H9 (cell line): Measurements from ENCODE around the gene MAGI1. TPM values are rescaled to one million over a fixed set of nuclear protein-coding genes. Genes with fewer than 3 reads are reported as not detected.

Source experiments
- DNase-seq: peaks from one replicate; pipeline ENCODE4 v3.0.0-alpha.2; 2017
- H2AFZ ChIP-seq: one replicate; pipeline ENCODE4 v1.6.1; 2013; ENCODE audit warnings: mild to moderate bottlenecking, low read length, control low read depth, moderate library complexity
- H2AK5ac ChIP-seq: 2 replicates; pipeline ENCODE4 v1.6.1; 2013; ENCODE audit warnings: low read length, control low read depth, mixed read lengths; ENCODE audit not compliant: insufficient read length
- H2BK120ac ChIP-seq: one replicate; pipeline ENCODE4 v1.6.1; 2013; ENCODE audit warnings: low read depth, mild to moderate bottlenecking, low read length, control low read depth, inconsistent platforms; ENCODE audit not compliant: poor library complexity, severe bottlenecking
- H2BK12ac ChIP-seq: 2 replicates; pipeline ENCODE4 v1.6.1; 2013; ENCODE audit warnings: low read length, control low read depth, mixed read lengths, low read depth; ENCODE audit not compliant: insufficient read length
- H2BK15ac ChIP-seq: 2 replicates; pipeline ENCODE4 v1.6.1; 2013; ENCODE audit warnings: low read depth, low read length, control low read depth
- H2BK20ac ChIP-seq: one replicate; pipeline ENCODE4 v1.6.1; 2013; ENCODE audit warnings: low read depth, mild to moderate bottlenecking, low read length, control low read depth, inconsistent platforms; ENCODE audit not compliant: poor library complexity, severe bottlenecking
- H2BK5ac ChIP-seq: 2 replicates; pipeline ENCODE4 v1.6.1; 2013; ENCODE audit warnings: low read length, control low read depth, mixed read lengths; ENCODE audit not compliant: insufficient read length
- H3K14ac ChIP-seq: 2 replicates; pipeline ENCODE4 v1.6.1; 2013; ENCODE audit warnings: low read length, control low read depth; ENCODE audit not compliant: insufficient read depth
- H3K18ac ChIP-seq: 2 replicates; pipeline ENCODE4 v1.6.1; 2013; ENCODE audit warnings: low read depth, mild to moderate bottlenecking, mixed read lengths, low read length, control low read depth; ENCODE audit not compliant: insufficient read length
- H3K23ac ChIP-seq: 2 replicates; pipeline ENCODE4 v1.6.1; 2013; ENCODE audit warnings: low read length, control low read depth, mixed read lengths, low read depth; ENCODE audit not compliant: insufficient read length
- H3K23me2 ChIP-seq: 2 replicates; pipeline ENCODE4 v1.6.1; 2013; ENCODE audit warnings: low read depth, mild to moderate bottlenecking, mixed read lengths, low read length, control low read depth; ENCODE audit not compliant: insufficient read length, poor library complexity, severe bottlenecking
- H3K27ac ChIP-seq: 2 replicates; pipeline ENCODE4 v1.5.1; 2013; ENCODE audit warnings: low read length, control low read depth, mixed read lengths, low read depth; ENCODE audit not compliant: insufficient read length
- H3K27me3 ChIP-seq: 2 replicates; pipeline ENCODE4 v1.6.1; 2013; ENCODE audit warnings: low read length, control low read depth, inconsistent platforms; ENCODE audit not compliant: insufficient read depth
- H3K4ac ChIP-seq: 2 replicates; pipeline ENCODE4 v1.6.1; 2013; ENCODE audit warnings: low read depth, mild to moderate bottlenecking, control low read depth, inconsistent platforms, low read length, moderate library complexity
- H3K4me1 ChIP-seq: 2 replicates; pipeline ENCODE4 v1.6.1; 2013; ENCODE audit warnings: low read length, control low read depth, inconsistent platforms; ENCODE audit not compliant: insufficient read depth
- H3K4me2 ChIP-seq: 2 replicates; pipeline ENCODE4 v1.6.1; 2013; ENCODE audit warnings: low read length, control low read depth, mixed read lengths; ENCODE audit not compliant: insufficient read length, insufficient read depth
- H3K56ac ChIP-seq: 2 replicates; pipeline ENCODE4 v1.6.1; 2013; ENCODE audit warnings: low read depth, mild to moderate bottlenecking, mixed read lengths, low read length, control low read depth; ENCODE audit not compliant: insufficient read length
- H3K79me1 ChIP-seq: 2 replicates; pipeline ENCODE4 v1.6.1; 2013; ENCODE audit warnings: low read depth, mild to moderate bottlenecking, moderate library complexity, low read length, control low read depth, inconsistent platforms; ENCODE audit not compliant: insufficient read depth, poor library complexity, severe bottlenecking
- H3K79me2 ChIP-seq: 2 replicates; pipeline ENCODE4 v1.6.1; 2013; ENCODE audit warnings: low read length, control low read depth, inconsistent platforms; ENCODE audit not compliant: insufficient read depth
- H3K9ac ChIP-seq: 2 replicates; pipeline ENCODE4 v1.6.1; 2013; ENCODE audit warnings: low read length, control low read depth, mixed read lengths; ENCODE audit not compliant: insufficient read length; ENCODE audit errors: extremely low read depth
- H3K9me3 ChIP-seq: one replicate; pipeline ENCODE4 v1.6.1; 2013; ENCODE audit warnings: low read depth, low read length, inconsistent platforms; ENCODE audit not compliant: control insufficient read depth
- H3T11ph ChIP-seq: one replicate; pipeline ENCODE4 v1.6.1; 2013; ENCODE audit warnings: mild to moderate bottlenecking, low read length, control low read depth, inconsistent platforms
- H4K20me1 ChIP-seq: one replicate; pipeline ENCODE4 v1.6.1; 2013; ENCODE audit not compliant: control insufficient read depth, insufficient read length, insufficient read depth
- H4K5ac ChIP-seq: 2 replicates; pipeline ENCODE4 v1.6.1; 2013; ENCODE audit warnings: low read depth, mild to moderate bottlenecking, mixed read lengths, low read length, control low read depth; ENCODE audit not compliant: insufficient read length
- H4K8ac ChIP-seq: replicated peaks from 2 replicates; pipeline ENCODE4 v1.6.1; 2013; ENCODE audit warnings: low read length, control low read depth, mixed read lengths, low read depth; ENCODE audit not compliant: insufficient read length
- H4K91ac ChIP-seq: 2 replicates; pipeline ENCODE4 v1.6.1; 2013; ENCODE audit warnings: low read depth, mild to moderate bottlenecking, moderate library complexity, mixed read lengths, low read length, control low read depth; ENCODE audit not compliant: insufficient read length
- H3K27ac Mint-ChIP-seq, 3 experiments: 2 replicates in 2 of 3; 3 replicates in 1 of 3; pipeline ENCODE4 v1.8.0; 2020 to 2021; ENCODE audit warnings: mixed read lengths in 3 of 3, mild to moderate bottlenecking in 1 of 3, moderate library complexity in 1 of 3
- H3K27me3 Mint-ChIP-seq: 2 replicates; pipeline ENCODE4 v1.8.0; 2021; ENCODE audit warnings: low read depth, mild to moderate bottlenecking, moderate library complexity, mixed read lengths
- H3K36me3 Mint-ChIP-seq, 3 experiments: 2 replicates in 2 of 3; 3 replicates in 1 of 3; pipeline ENCODE4 v1.8.0; 2020 to 2021; ENCODE audit warnings: low read depth in 3 of 3, mixed read lengths in 3 of 3; ENCODE audit not compliant: insufficient read depth in 1 of 3
- H3K4me1 Mint-ChIP-seq, 2 experiments: 2 replicates each; pipeline ENCODE4 v1.8.0; 2020; ENCODE audit warnings: mixed read lengths in 2 of 2
- H3K4me3 Mint-ChIP-seq, 2 experiments: 2 replicates in 1 of 2; 3 replicates in 1 of 2; pipeline ENCODE4 v1.8.0; 2020 to 2021; ENCODE audit warnings: mild to moderate bottlenecking in 2 of 2, mixed read lengths in 2 of 2, moderate library complexity in 1 of 2
- H3K9me3 Mint-ChIP-seq, 2 experiments: 2 replicates in 1 of 2; 3 replicates in 1 of 2; pipeline ENCODE4 v1.8.0; 2020; ENCODE audit warnings: mild to moderate bottlenecking in 2 of 2, mixed read lengths in 2 of 2, moderate library complexity in 1 of 2
- CTCF ChIP-seq: fragments of 200-600 bp; sonication (generic); conservative IDR thresholded peaks from 3 replicates; pipeline ENCODE4 v1.8.0; 2021; ENCODE audit warnings: antibody characterized with exemption, mild to moderate bottlenecking
- WGBS: extraction: QIAGEN DNeasy Blood & Tissue Kit; methylation state at CpG from one replicate; pipeline ENCODE4 v1.1.7; 2013; ENCODE audit warnings: missing lambda C conversion rate, low lambda C conversion rate, mixed read lengths; ENCODE audit not compliant: insufficient read length; ENCODE audit errors: extremely low coverage; 5-methylcytosine and 5-hydroxymethylcytosine counted together
- total RNA-seq: library from RNA; stranded (reverse); gene quantifications from 2 replicates; pipeline ENCODE4 v1.2.1, GENCODE V29; 2021

MAGI1 gene
- total RNA-seq, 1 experiment from 2014 or later = 65.7 TPM

DNA sequence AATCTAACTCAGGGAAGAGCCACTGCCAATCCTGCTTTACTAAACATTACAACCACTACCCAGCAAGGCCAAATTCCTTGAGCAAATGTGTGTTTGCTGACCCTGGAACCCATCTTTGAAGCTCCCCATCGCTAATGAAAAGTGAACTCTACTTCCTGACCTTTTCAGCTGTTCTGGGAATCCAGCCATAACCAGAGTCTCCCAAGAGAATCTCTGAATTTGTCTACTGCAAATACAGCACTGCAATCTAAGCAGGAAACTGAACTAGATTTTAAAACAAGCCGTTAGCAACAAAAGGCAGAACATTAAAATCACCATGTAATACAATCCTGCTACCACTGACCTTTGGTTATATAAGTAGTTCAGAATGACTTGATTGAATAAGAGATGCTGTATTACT is 309.2 kb downstream of the MAGI1 start:
- peaks cover under 1 to 1% of the 10 kb centered on the region in 2 experiments; a peak in 3 of 5 replicates for H3K9me3 Mint-ChIP-seq
- H3K79me2 ChIP-seq = no peaks in the 10 kb centered on the region; the same call in 1 of the 2 replicates
- no peaks in the 10 kb centered on the region for H3K23me2 ChIP-seq
- peak overlapping the region in 2 of 3 experiments; percentile 16 to 67; a peak in 2 of 7 replicates for H3K27ac Mint-ChIP-seq
- no peak overlapping the region for H3K23ac ChIP-seq
- H3K9ac ChIP-seq = no peak overlapping the region
- no peak overlapping the region for H3K4me3 Mint-ChIP-seq
- H2BK15ac ChIP-seq = no peak overlapping the region
- no peak overlapping the region for H3K4me2 ChIP-seq
- H2BK12ac ChIP-seq = no peak overlapping the region
- no peaks in the 10 kb centered on the region for H3K79me1 ChIP-seq
- H2AFZ ChIP-seq = no peak overlapping the region
- no peaks in the 10 kb centered on the region for H3K27me3 Mint-ChIP-seq
- H3K4me1 ChIP-seq = peaks cover 2% of the 10 kb centered on the region; the same call in 1 of the 2 replicates
- no peak overlapping the region for H4K8ac ChIP-seq
- no CpG with 5 or more reads among the region's 2 CpGs for WGBS
- peaks cover under 1 to 3% (median 2%) of the 10 kb centered on the region in 3 experiments; a peak in 6 of 7 replicates for H3K36me3 Mint-ChIP-seq
- H2AK5ac ChIP-seq = no peak overlapping the region
- no peak overlapping the region for H3T11ph ChIP-seq
- H4K20me1 ChIP-seq = no peaks in the 10 kb centered on the region
- H3K14ac ChIP-seq = no peak overlapping the region
- H4K91ac ChIP-seq = no peak overlapping the region
- no peaks in the 10 kb centered on the region for H3K27me3 ChIP-seq
- H3K4me1 Mint-ChIP-seq = peaks cover 57 to 59% of the 10 kb centered on the region in 2 experiments
- H3K9me3 ChIP-seq = no peaks in the 10 kb centered on the region
- H3K27ac ChIP-seq = no peak overlapping the region
- no peak for TF ChIP-seq CTCF
- H2BK5ac ChIP-seq = no peak overlapping the region
- no peak overlapping the region for H2BK120ac ChIP-seq
- H3K56ac ChIP-seq = no peak overlapping the region
- H3K4ac ChIP-seq = no peak overlapping the region
- no peak overlapping the region for H4K5ac ChIP-seq
- DNase-seq = no peak
- H2BK20ac ChIP-seq = no peak overlapping the region
- H3K18ac ChIP-seq = no peak overlapping the region
